NCI-H748 treated with DMSO at 0.1 percent for 48 hours (cell line): Measurements from ENCODE around the gene CCDC142.
"Not testable (repeated sequence)": the region's sequence is repeated elsewhere in the genome, so short reads cannot be mapped to it uniquely, and the experiment has no call there.

ENCODE experiments used
- DNase-seq: peaks from one replicate; lab custom pipeline; 2025; lab: John Stamatoyannopoulos, UW

The CCDC142 gene

DNA sequence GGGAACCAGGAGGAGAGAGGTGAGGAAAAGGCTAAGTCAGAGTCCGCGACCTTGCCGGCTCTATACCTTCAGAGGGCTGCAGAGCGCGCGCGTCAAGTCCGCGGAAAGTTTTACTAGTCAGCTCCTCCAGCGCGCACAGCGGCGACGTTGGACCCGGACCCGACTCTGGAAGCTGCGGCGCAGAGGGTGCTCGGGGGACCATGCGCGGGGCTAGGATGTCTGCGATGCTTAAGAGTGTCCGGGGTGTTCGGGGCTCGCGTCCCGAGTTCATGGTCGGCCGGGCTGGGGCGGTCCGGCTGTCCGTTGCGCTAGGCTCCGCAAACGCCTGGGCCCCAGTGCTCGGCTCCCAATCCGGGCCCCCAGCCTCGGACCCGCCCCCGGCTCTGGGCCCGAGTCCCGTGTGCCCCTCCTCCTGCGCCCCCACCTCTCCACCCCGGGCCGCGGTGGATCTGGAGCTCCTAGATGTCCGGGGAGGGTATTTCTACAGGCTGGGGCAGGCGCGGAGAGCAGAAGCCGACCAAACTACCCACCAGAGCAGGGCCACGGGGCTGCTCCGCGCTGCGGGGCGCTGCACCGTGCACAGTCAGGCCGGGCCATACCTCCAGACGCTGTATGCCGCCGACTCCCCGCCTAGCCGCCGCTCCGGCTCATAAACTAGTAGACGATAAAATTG is 16.6 kb upstream of the CCDC142 start, which contains the start of gene LBX2:
TSS of gene LBX2 (minus strand) at position 337 of the 673 bp plus-strand sequence. CDS start at position 271, 66 bp downstream.
- no peak for DNase-seq

DNA sequence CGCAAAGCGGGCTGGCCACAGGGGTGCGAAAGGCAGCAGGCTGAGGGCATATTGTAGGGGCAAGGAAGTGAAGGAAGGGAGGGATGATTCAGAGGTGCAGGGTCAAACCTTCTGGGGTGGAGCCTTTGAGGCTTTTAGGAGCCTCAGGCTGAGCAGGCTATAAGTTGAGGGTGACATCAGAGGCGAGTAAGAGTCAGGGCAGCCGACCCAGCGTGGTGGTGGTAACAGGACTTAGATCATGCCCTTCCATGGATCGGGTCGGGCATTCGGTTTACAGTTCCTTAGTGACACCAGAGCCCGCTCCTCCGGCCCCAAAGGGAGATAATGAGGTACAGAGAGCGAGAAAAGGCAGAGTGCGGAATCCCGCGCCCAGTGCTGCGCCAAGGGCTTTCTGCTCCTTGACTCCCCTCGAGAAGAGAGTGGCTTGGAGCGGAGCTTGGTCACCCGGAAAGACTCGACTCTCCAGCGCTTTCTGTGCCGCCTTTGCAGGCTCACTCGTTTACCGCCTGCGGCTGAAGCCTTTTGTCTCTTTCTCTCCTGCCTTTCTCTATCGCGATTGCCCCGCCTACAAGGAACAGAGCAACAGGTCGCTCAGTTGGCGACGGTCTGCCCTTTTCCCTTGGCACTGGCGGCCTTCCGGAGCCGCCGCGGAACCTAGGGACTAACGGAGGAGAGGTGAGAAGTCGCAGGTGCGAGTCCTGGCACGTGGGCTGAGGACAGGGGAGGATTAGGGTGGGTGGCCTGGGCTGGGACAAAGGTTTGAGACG is 15.9 kb upstream of the CCDC142 start:
- DNase-seq = no peak

DNA sequence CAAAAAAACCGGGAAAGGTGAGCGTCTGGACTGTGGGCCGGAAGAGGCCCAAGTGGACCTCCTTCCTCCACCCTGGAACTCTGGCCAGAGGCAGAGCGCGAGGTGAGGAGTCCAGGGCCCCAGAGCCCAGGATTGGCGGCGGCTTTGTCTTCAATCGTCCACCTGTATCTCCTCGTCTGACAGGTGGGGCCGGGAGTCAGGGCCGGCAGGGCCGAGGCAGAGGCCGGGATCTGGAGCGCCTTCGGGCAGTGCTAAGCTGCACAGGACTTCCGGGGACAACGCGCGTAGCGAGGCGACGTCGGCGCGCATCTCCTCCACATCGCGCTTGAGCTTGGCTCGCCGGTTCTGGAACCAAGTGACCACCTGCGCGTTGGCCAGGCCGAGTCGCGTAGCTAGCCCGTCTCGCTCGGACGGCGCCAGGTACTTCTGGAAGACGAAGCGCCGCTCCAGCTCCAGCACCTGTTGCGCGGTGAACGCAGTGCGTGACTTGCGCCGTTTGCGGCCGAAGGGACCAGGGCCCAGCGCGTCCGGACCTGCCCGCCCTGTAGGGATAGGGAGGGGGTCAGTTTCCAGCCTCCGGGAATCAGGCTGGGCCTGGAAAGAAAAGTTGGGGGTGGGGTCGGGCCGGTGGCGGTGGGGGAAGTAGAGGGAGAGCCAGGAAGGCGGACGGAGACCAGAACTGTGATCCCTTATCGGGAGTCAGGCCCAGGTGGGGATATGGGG is 15.1 kb upstream of the CCDC142 start:
- DNase-seq = no peak

DNA sequence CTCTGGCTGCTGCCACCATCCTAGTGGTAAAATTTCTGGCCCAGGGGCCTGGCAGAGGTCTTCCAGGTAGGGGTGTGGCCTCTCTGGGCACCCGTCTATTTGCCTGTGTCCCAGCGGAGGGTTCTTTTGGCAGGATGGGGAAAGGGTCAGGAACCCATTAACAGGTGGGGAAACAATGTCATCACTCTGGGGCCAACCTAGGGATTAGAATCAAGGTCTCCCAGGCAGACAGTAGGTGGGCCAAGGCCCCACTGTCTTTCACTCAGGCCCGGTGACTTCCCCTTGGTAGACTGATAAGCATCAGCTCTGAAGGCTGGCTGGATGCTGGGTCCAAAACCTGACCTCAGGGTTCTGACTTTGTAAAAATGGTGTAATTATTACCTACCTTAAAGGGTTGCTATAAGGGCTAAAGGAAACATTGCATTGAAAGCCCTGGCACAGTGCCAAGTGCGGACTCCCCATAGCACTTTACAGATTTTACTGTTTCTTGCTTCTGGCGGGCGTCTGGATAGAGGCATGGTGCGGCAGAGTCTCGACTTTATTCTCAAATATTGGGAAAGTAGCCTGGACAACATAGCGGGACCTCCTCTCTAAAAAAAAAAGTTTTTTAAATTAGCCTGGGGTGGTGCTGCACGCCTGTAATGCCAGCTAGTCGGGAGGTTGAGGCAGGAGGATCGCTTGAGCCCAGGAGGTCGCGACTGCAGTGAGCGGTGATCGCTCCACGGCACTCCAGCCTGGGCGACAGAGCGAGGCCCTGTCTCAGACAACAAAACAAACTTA is 14.4 kb upstream of the CCDC142 start:
- no peak for DNase-seq

DNA sequence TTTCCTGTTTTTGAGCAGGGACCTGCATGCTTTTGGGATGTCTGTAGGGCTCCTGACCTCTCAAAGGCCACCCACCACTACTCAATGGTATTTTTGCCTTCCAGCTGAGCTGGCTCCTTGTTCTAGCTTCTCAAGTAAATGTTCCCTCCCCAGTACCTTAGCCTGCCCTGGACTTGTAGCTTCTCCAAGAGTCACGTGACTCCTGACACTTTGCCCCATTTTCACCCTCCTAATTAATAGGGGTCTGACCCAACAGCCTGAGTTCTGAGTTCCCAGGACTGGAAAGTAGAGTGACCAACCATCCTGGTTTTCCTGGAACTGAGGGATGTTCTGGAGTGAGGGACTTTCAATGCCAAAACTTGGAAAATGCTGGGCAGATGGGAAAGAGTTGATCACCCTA is 12.6 kb upstream of the CCDC142 start:
- no peak for DNase-seq

DNA sequence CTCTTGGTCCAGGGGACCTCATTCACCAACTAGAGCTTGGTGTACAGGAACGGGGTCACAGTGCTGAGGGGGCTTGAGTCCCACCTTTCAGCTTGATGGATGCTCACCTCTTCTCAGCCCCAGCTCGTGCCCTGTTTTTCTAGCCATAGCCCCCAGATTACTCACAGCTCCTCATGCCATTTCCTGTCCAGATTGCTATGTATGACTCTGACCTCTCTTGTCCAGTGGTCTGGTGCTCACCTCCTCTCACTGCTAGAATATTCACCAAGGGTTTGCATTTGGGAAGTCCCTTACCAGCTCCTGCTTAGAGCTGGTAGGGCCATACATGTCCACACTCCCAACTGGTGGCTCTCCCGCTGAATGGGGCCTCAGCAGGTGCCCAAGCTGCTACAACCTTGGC is 10.7 kb upstream of the CCDC142 start:
- no peak for DNase-seq

DNA sequence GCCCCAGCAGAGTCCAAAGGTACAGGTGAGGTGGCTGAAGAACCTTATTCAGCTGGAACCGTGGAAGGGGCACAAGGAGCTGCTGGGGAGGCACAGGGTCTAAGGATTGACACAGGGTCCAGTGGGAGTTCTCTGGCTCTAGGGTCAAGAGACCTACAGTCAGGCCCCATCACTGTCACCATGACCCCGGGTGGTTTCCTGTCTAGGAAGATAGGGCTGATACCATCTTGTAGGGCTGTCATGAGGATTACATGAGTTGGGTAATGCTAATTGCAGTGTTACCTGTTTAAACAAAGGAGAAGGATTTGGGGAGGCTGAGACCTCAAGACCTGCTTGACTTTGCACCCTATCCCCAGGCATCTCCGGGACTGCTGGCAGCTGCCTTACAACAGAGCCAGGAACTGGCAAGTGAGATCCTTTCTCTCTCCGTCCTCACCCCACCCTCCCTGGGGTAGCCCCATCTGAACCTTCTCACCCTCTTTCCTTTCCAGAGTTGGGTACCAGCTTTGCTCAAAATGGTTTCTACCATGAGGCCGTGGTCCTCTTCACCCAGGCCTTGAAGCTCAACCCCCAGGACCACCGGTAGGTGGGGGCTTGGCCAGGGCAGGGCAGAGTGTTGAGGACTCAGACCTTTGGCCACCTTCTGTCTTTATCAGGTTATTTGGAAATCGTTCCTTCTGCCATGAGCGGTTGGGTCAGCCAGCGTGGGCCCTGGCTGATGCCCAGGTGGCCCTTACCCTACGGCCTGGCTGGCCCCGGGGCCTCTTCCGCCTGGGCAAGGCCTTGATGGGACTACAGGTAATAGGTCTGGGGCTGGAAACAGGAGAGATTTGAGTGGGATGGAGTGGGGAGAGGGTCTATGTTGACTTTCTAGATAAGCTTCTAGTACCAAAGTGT is 9.1 kb upstream of the CCDC142 start:
- DNase-seq = no peak

DNA sequence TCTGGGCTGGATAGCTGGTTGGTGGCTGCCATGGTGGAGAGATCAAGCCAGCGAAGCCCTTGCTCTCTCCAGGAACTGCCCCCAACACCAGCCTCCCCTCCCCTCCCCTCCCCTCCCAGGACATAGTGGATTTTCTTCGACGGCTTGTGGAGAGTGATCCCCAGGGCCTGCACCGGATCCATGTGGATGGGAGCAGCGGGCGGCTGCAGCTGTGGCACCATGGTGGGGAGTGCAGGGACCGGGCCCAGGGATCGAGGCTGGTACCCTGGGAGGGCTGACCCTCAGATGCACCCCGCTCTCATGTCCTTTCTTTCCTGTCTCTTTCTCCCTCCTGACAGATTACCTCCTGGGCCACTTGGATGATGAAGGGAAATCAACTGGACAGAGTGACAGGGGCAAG is 7.1 kb upstream of the CCDC142 start:
- no peak for DNase-seq

DNA sequence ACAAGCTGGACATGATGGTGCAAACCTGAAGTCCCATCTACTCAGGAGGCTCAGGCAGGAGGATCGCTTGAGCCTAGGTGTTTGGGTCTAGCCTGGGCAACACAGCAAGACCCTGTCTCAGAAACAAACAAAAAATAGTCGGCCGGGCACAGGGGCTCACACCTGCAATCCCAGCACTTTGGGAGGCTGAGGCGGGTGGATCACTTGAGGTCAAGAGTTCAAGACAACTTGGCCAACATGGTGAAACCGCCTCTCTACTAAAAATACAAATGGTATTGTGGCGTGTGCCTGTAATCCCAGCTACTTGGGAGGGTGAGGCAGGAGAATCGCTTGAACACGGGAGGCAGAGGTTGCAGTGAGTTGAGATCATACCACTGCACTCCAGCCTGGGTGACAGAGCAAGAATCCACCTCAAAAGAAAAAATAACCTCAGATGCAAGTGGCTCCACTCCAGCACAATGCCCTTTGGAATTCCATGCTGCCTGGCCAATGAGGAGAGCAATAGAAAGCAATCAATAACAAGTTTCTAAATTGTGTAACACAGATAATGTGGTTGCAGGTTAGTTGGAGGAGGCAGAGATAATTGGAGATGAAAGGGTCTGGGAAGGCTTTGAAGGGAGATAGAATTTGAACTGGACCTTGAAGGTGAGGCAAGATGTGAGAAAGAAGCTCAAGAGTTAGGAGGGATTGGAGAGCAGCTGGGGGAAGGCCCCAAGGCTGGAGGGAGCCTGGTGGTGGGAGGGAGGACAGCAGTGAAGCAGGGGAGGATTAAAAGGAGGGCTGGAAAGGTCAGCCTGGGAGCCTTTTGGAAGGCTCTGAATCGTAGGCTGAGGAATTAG is 6.1 kb upstream of the CCDC142 start:
- no peak for DNase-seq

DNA sequence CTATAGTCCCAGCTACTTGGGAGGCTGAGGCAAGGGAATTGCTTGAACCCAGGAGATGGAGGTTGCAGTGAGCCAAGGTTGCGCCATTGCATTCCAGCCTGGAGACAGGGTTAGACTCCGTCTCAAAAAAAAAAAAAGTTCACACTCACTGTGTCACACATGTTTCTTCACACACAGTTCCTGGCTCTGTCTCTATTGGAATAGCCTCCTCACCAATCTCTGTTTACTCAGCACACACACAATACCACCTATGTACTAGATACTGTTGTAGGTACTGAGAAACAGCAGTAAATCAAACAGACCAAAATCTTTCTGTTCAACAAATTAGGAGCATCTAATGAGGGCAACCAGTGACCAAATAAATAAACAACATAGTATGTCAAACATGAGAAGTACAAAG is 3.3 kb upstream of the CCDC142 start:
- no peak for DNase-seq

DNA sequence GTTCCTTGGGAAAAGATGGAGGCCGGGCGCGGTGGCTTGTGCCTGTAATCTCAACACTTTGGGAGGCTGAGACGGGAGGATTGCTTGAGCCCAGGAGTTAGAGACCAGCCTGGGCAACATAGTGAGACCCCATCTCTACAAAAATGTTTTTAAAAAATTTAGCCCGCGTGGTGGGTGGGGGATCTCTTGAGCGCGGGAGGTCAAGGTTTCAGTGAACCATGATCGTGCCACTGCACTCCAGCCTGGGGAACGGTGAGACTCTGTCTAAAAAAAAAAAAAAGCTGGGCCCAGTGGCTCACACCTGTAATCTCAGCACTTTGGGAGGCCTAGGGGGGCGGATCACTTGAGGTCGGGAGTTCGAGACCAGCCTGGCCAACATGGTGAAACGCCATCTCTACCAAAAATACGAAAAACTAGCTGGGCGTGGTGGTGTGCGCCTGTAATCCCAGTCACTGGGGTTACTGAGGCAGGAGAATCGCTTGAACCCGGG is 922 bp upstream of the CCDC142 start:
- not testable (repeated sequence) for DNase-seq

DNA sequence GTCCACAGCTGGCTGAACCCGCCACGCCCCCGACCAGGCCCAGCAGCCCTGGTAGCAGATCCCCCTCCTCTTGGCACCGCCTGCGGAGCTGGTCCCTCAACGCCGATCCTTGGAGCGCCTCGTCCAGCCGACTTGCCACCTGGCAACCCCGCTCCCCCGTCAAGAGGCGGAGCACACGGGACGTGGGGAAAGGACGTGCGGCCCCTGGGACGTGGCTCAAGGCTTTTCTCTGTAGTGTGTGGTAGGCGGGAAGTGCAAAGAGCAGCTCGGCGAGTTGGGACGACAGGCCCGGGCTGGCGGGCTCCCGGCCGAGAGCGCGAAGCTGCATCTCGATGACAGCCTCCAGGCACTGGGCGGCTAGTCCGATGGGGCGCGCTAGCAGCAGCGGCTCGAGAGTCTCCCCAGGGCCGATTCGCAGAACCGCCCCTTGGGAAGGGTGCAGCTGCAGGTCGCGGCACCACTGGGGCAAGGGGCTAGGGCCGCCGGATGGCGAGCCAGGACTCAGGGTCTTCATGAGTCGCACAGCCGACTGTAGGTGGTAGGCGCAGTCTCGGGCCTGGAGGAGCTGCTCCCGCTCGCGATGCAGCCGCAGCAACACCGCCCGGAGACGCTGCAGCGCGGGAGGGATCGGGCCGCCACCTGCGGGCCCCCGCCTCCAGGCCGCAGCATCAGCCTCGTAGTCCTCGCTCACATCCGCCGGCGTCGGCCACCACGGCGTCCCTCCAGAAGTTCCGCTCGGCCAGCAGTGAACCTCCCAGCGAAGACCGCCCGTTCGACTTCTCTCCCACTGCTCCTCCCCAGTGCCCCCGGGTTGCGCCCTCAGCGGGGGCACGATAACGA is 617 bp downstream of the CCDC142 start:
- no peak for DNase-seq

DNA sequence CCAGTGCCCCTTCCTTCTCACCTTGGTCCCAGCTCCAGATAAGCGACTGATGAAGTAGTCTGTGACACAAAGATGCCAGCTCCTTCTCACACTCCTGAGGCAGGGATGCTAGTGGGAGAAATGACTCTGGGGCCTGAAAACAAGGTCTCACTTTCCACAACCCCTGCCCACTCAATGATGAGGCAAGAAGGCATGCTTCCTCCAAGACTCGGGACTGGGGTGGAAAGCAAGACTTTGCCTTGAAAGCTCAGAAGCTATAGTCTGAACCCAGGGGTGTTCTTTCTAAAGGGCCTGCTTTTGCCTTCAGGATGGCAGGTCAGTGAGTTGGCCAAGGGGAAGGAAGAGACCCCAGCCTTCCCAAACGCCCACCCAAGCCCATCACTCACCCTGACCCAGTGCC is 1.4 kb downstream of the CCDC142 start:
- no peak for DNase-seq

DNA sequence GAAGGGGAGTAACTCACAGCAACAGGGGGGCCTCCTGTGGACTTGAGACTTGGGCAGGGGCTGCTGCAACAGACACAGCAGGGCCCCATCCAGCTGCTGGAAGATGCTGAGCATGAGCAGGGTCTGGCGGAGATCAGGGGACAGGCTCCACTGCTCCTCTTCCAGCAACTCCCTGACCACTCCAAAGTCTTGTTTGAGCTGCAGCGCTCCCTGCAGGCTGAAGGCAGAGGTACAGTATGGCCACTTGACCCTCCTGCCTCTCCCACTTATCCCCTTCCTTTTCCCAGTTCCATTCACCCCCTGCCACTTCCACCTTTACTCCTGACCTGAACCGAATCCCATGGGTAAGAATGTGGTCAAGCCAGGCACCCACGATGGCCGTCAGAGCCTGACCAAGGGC is 7.9 kb downstream of the CCDC142 start:
- DNase-seq = no peak

DNA sequence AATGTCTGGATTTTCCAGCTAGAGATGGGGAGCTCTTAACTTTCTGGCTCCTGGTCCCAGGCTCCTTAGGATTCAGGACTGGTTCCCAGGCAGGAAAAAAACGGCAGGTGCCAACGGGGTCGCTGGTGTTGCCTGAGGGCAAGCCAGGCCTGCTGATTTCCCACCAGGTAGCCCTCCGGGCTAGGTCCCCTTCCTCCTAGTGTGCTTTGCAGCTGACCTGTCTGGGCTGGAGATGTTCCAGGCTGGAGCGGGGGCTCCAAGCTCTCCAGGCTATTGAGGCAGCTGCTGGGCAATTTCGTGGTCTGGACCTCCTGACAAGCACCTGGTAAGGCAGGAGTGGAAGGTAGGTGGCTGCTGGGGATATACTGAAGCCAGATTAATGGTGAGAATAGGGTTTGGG is 8.3 kb downstream of the CCDC142 start:
- no peak for DNase-seq

DNA sequence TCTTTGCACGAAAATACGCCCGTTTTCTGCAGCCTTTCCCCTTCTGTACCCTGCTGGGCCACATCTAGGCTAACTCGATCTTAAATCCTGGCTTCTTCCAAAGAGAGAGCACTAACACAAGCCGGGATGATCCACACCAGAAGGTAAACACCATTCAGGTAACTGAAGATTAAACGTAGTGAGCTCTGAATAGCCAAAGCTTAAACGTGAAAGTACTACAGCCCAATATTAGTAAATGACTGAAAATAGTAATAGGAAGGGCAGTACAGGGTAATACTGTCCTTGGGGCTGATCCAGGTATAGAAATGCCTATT is 9.9 kb downstream of the CCDC142 start:
- DNase-seq = no peak

DNA sequence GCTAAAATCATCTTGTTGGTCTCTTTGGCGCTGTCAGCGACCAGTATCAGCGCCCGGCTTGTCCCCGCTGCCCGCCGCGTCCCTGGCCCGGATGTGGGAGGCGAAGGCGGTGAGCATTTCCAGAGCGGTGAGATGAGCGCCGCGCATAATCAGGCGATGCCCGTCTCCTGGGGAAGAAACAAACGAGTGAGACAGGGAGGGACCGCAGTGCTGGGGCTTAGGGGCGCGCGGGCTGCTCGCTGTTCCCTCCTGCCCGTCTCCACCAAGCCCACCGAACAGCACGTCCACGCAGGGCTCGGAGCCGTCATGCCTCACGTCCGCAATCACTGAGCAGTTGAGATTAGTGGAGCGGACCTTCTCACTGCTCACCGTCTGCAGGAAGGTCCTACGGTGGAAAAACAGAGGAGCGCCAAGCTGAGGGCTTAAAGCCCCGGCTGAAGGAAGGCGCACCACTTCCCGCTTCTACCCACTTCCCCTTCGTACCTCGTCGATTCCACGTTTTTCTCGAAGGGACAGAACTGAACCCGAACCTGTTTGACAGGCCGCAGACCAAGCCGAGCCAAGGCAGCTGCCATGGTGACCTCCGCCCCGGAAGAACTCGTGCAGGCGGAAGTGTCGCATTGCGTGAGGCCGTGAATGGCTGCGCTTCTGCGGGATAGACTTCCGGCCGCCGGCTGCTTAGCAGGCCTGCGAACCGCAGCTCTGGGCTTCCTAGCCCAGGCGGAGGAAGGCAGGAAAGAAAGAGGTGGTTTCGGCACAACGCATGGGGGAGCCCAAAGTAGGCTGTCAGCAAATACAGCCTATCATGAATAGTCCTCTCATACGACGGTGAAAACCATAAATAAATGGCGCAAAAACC is 10.5 kb downstream of the CCDC142 start, which contains the start of gene MRPL53:
TSS of gene MRPL53 (minus strand) at position 595 of the 859 bp plus-strand sequence. CDS start at position 575, 20 bp downstream.
- peak; percentile 60 for DNase-seq
